GM21367 (cell line): ENCODE data around the gene IER2.

Source experiments
- ATAC-seq: cut with Tn5 transposase; IDR thresholded peaks from one replicate; pipeline ENCODE4 v1.9.1; 2021; ENCODE audit not compliant: unreplicated experiment

IER2 gene, protein sequence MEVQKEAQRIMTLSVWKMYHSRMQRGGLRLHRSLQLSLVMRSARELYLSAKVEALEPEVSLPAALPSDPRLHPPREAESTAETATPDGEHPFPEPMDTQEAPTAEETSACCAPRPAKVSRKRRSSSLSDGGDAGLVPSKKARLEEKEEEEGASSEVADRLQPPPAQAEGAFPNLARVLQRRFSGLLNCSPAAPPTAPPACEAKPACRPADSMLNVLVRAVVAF

DNA sequence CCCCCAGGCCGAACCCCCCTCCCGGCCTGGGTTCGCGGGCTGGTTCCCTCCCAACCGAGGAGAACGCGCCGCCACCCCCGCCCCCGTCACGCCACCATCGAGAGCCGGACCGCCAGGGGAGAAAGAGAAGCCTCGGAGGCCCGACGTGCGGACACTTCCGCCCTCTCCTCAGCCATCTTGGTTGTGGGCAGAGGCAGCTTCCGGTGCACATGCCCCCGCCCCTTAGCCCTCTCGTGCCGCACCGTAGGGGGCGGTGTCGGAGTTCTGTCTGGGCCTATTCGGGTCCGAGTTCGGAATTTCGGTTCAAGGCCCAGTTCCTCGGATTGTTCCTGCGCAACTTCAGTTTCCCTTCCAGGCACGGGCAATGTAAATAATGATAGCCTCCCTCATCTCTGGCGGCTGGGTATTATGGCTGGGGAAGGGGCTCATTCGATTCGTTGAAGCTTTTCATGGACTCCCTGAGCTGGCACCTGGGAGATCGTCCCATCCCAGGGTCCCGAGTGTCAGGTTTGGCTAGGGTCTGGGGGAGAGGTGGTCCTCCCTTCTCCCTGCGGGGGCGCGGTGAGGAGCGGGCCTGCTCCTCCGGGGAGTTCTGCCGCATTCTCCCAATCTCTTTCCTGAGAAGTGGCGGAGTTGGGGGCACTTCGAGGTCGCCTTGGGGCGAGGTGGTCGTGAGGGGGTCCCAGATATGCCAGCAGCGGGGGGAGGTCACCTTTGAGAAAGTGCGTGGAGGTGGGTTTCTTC, at the start of gene IER2, which contains the start of gene STX10:
TSS of gene IER2 (plus strand) at position 225 of the 744 bp plus-strand sequence. CDS start 2,776 bp downstream, outside the sequence.
TSS of gene STX10 (minus strand) at position 189 of the 744 bp plus-strand sequence. CDS start 202 bp downstream, outside the sequence.
- ATAC-seq: no peak

DNA sequence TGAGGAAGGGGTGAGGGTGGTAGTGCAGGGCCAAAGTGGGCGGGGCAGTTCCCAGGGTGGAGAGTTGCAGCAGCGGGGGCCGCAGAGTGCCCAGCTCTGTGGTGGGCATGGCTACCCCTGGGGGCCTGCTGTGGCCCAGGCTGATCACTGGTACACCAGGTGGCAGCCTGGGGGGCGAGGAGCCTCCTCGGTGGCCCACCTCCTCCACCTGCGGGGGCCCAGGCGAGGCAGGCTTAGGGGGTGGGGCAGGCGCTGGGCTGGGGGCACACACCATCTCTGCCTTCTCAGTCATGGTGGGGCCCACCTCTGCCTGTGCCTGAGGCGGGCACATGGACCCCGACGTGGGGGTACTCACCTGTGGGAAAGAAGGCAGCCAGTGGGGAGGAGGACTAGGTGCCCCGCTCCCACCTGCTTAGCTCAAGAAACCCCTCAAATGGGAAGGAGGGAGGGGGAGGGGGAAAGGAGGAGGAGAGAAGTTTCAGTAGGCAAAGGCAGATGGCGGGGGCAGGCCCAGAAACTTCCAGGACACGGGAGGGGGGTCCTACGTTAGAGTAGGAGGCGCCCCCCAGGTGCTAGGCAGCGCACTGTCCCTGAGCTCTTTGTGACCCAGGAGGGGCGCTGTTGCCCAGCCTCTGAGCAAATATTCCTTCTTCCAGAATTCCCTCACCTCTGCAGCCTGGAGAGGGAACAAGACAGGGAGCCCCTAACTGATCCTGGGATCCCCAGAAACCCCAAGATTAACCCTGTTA, 49.2 kb upstream of the IER2 start:
- no peak for ATAC-seq

DNA sequence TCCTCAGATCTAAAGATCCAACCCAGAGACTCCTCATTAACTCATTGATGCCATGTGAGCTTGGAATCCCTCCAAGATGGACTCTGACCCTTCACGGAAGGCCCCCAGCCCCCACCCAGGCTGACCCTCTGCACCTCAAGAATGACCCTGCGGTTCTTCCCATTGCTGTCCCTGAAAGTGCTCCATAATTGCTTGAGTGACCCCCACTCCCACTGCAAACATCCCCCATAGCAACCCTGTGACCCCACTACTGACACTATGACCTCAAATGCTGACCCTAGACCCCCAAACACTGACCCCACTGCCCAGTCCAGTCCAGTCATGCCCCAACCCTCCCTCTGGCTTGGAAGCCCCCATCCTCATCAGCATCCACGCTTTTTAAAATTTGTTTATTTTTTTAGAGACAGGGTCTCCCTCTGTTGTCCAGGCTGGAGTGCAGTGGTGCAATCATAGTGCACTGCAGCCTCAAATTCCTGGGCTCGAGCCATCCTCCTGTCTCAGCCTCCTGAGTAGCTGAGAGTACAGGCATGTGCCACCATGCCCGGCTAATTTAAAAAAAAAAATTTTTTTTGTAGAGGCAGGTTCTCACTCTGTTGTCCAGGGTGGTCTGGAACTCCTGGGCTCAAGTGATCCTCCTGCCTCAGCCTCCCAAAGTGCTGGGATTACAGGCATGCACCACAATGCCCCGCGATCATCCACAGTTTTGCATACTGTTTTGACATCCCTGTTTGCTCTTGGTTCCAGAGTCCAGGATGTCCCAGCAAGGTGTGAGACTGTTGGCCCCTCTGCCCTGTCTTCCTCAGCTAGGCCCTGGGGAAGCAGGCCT, 48.4 kb upstream of the IER2 start:
- no peak for ATAC-seq

DNA sequence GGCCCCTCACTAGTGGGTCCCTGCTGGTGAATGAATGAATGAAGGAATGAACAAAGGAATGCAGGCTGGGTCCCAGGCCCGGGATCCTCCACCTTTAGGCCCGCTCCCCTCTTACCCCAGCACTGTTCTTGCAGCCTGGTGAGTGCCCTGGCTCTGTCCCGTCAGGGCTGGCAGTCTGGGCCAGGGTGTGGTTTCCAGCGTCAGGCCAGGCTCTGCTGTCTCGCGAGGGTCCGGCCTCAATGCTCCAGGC, 47.9 kb upstream of the IER2 start:
- ATAC-seq: no peak

DNA sequence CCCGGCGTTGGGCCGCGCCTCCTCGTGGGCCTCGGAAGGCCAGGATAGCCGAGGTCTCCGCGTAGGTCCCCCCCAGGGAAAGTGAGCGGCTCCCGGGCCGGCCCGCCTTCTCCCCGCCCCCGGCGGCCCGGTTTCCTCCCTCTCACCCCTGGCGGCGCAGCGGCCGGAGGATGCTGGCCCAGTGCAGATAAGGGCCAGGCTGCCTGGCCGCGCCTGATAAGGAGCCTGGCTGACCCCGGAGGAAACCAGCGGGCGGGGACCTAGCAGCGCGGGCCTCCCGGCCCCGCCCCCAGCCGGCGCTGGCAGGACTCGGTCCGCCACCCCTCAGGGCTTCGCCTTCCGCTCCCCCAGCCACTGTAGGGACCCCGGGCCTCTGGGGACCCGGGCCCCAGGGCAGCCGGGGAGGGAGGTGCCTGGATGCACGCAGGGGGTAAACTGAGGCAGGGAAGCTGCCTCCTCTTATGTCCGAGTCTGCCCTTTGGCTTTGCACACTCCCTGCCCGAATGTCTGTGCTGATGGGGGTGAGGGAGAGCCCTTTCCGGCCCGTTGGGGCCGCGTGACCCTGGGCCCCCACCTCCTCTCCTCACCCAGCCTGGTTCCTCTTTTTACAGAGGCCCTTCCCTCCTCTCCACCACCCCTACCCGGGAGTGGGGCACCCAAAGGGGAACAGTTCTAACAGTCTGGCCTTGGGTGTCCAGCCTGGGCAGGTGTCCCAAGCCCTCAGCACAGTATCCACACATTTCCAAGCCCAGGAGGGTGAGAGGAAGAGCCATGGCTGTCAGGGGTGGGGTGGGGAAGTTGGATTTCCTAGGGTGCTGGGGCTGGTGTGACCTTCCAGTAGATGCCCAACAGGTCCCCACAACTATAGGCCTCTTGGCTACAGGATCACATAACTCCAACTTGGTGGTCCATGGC, 47.3 kb upstream of the IER2 start, which contains the start of gene LYL1:
TSS of gene LYL1 (minus strand) at position 193 of the 915 bp plus-strand sequence. CDS start 1,687 bp downstream, outside the sequence.
- ATAC-seq: no peak

DNA sequence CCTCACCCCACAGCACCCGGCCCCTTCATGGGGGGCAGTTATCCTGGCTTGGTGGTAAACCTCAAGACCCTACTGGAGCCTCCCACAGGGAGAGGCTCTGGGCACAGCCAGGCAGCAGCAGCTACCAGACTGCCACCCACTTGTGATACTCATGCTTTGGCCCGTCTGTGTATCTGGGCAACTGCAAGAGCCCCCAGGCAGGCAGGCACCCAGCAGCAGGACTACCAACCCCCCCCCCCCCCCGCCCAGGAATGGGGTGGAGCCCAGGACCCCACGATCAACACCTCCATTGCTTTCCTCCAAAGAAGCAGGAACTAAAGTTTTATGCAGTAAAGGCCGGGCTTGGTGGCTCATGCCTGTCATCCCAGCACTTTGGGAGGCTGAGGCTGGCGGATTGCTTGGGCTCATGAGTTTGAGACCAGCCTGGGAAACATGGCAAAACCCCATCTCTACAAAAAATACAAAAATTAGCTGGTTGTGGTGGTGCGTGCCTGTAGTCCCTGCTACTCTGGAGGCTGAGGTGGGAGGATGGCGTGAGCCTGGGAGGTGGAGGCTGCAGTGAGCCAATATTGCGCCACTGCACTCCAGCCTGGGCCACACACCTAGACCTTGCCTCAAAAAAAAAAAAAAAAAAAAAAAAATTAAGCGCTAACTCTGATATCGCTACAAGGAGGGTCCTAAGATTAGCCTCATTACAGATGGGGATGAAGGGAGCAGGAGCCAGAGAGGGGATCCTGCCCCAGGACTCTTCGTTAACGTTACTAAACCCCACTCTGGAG, 46.4 kb upstream of the IER2 start:
- no peak for ATAC-seq

DNA sequence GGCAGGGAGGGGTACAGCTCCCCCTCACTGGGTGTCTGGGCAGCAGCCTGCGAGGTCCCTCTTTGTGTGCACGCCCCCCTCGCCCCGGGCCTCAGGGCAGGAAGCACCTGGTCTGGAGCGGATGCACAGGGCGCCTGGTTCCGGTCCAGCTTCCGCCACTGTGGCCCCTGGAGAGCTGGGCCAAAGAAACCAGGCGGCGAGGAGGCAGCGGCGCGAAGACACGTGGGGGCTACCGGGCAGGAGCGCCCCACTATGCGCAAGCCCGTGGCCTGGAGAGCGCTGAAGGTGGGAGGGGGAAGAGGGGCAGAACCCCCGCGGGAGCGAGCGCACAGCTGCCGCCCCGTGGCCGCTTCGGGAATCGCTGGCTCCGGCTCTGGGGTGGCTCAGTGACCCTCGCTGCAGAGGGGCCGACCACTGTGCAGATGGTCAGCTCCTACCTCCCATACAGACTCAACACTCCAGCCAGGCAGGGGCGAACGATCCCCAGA, 45.8 kb upstream of the IER2 start:
- ATAC-seq: peak; percentile 28

DNA sequence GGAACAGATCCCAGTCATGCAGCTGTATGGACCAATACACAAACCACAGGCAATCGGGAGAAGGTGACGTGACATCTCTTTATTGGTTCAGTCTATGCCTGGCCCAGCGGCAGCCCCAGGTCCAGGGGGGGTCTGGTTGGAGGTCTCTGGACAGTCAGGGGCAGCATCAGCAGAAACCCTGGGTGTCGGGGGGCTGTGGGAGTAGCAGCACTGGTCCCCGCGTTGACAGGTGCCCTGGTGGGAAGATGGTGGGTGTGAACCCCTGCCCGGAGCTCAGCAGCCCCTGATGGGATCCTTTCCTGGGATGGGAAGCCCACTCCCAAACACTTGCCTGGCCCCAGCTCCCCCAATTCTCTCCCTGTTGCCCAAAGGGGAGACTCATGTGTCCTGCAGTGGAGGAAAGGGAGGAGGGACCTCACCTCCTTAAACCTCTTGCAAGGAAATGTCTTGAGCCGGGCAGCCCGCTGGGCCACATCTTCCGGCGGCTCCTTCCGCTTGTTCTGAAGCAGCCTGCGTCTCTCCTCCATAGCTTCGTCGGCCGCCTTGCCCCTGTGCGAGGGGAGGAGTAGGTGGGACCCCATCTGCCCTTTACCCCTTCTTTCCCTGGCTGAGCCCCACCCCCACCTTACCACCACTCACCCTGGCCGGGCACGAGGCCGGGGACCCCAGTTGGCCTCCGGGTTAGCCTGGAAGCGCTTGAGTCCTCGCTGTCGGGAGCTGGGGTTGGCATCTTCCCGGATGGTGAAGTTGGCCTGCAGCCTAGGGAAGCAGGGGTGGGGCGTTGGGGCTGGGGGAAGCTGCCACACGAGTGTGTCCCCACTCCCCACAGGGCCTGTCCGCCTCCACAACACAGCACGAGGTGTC, 45.1 kb upstream of the IER2 start:
- ATAC-seq: no peak

DNA sequence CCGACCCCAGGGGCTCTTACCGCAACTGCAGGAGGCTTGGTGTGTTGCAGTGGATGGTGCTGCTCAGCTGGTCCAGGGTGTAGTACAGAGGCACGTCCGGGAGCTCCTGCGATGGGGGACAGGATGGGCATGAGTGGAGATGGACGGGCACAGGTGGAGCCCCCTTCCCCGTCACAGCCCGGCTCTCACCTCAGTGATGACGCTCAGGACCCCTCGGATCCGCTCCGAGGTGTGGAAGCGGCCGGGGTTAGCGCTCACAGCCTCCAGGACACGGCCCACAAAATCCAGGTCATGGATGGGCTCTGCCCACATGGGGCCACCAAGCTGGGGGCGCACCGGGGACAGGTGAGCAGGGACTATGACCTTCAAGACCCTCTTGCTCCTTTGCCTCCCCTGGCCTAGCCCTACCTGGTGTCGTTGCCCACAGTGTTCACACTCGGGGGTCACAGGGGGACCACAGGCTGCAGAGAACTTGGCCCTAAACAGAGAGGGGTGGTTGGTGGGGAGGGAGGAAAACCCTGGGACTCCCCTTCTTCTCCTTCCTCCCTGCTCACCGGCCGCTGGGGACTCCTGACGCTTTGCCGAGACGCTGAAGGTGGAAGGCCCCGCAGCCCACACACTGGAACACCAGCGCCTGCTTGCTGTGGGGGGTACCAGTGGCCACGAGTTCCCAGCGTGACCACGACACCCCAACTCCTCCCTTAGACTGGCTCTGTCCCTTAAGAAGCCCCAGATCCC, 40.7 kb upstream of the IER2 start:
- ATAC-seq: no peak

DNA sequence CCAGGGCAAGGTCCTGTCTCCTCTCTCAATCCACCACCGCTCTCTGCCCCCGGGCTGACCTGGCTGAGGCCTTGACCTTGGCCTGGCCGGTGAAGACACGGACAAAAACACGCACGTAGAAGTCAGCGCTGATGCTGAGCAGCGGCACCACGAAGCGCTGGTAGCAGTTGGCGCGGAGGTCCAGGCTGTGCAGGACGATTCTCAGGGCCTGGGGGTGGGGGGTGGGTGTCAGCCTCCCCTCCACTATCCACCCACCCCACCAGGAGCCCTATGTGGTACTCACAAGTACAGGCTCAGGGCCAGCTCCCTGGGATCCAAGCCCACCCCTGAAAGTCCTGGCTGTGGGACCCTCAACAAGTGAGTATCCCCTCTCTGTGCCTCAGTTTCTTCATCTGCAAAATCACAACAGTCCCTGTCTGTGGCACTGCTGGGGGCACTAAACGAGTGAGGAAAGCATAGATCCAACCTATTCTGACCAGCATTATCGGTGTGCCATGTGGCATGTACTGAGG, 40.1 kb upstream of the IER2 start:
- no peak for ATAC-seq

DNA sequence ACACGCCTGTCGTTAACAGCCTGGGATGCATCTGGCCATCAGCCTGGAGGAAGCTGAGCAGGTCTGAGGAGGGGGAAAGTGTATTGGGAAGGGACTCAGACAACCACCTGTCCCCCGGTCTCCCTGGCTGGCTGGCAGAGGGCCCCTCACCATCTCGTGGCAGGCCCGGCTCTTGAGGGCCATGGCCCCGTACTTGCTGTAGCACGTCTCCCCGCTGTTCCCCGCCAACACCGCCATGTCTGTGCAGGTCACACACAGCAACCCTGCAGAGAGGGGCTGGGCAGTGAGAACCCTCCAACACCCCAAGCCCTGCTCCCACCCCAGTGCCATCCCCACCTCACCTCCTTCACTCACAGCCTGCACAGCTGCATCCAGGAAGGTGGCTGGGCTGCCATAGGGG, 37.7 kb upstream of the IER2 start:
- no peak for ATAC-seq

DNA sequence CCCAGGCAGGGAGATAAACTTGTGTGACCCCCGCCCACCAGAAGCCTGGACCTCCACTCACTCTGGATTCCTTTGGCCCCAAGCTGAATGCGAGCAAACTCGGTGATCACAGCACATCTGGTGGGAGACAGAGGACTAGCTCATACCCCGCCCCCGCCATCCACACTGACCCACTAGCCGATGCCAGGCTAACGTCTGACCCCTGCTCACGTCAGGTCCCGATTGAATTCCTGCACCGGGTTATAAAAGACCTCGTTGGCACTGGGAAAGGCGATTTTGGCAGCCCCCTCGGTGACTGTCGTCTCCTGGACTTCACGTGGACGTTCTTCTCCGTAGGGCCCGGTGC, 34.3 kb upstream of the IER2 start:
- ATAC-seq: no peak

DNA sequence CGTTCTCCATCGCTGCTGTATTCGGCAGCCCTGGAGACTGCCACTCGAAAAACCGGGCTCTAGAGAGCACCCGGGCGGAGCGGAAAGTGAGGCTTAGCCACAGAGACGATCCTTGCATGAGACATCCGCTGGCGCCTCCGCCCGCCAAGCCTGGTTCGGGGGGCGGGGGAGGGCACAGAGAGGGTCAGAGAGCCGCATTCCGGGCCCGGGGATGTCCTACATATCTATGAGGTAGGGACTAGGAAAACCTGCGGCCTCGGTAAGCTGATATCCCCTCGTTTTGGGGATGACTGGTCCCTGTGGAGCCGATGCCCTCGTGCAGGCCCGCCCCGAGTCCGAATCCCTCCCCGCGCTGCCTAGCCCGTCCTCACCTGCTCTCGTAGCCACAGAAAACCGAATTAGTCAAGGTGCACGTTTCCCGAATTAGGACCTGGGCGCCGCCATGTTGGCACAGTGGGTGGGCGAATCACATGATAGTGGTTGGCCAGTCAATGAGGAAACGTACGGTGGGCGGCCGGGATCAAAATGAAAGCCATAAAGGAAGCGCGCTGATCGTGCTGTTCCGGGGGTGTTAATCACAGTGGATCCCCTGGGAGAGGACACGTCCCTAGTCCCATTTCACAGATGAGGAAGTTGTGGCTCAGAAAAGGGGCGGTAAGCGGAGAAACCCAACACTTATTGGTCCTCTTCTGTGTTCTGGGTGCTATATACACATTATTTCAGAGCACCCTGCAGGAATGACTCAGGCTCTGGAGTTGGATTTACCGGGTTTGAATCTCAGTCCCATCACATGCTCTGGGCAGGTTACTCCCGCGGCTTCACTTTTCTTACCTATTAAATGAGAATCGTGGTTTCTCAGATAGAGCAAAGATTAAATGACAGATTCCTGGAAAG, 33.7 kb upstream of the IER2 start, which contains the start of gene TRMT1:
TSS of gene TRMT1 (minus strand) at position 459 of the 894 bp plus-strand sequence. CDS start at position 118, 341 bp downstream.
- ATAC-seq: no peak

DNA sequence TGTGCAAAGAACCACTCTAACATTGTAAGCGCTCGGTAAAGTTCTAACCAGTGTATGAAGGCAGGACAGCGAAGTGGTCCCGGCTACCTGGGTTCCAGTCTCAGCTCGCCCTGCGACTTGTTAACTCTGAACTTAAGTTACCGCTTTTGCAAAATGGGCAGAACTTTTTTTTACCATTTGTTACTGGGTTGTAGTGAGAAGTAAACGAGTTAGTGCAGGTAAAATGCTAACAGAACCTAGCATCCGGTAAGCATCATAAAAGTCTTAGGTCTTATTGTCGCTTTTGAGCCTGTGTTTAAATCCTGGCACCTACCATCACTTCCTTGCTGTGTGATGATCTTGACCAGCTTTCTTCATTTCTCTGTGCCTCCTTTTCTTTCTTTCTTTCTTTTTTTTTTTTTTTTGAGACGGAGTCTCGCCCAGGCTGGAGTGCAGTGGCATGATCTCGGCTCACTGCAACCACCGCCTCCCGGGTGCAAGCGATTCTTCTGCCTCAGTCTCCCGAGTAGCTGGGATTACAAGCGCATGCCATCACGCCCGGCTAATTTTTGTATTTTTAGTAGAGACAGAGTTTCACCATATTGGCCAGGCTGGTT, 32.9 kb upstream of the IER2 start:
- ATAC-seq: no peak

DNA sequence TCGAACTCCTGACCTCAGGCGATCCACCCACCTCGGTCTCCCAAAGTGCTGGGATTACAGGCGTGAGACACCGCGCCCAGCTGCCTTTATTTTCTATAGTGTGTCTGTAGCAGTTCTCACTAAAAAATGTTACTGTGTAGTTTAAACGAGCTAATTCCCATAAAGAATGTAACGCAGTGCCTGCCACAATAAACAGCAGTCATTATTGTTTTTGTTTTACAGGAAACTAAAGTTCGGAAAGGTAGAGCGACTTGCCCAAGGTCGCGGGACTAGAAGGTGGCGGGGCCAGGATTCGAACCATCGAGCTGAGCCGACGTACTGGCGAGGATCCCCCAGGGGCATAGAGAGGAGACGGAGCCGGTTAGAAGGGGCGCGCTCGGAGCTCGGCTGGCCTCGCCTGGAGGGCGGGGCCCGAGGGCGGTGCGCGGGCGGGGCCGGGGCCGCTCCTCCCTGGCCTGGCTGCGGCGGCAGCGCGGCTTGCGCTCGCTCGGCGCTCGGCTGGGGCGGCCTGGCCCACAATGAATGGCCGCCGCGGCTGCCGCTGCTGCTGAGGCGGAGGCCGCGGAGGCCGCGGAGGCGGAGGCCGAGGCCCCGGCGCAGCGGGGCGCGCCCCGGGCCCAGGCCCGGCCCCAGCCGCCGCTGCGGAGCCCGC, 32.3 kb upstream of the IER2 start, which contains the start of gene NACC1:
TSS of gene NACC1 (plus strand) at position 493 of the 652 bp plus-strand sequence. CDS start 16,944 bp downstream, outside the sequence.
- peak; percentile 52 for ATAC-seq
